Activated T-cell treated with anti-CD3 and anti-CD28 coated beads, Interleukin-2, amount 50 U/mL, for 1 hour (primary cell): Measurements from ENCODE around the gene RCVRN.
"Not testable (repeated sequence)": the region's sequence is repeated elsewhere in the genome, so short reads cannot be mapped to it uniquely, and the experiment has no call there.

Experiments used
- DNase-seq: peaks from one replicate; pipeline ENCODE4 v3.0.0-alpha.2; 2020

Gene RCVRN

DNA sequence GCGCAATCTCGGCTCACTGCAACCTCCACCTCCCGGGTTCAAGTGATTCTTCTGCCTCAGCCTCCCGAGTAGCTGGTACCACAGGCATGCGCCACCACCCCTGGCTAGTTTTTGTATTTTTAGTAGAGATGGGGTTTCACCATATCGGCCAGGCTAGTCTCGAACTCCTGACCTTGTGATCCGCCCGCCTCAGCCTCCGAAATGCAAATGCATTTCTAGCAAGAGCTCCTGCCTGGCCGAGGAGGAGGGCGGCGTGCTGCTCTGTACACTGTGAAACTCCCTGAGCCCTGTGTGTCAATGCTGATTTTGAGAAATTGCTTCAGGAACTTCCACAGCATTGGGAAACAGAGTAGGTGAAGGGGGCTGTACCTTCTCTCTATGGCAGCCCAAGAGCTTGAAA is 16.1 kb upstream of the RCVRN start:
- DNase-seq: not testable (repeated sequence)

- no peak for DNase-seq
These were observed 13.8 kb upstream of the RCVRN start for GRCh38 chr17:9918804-9919352.

DNA sequence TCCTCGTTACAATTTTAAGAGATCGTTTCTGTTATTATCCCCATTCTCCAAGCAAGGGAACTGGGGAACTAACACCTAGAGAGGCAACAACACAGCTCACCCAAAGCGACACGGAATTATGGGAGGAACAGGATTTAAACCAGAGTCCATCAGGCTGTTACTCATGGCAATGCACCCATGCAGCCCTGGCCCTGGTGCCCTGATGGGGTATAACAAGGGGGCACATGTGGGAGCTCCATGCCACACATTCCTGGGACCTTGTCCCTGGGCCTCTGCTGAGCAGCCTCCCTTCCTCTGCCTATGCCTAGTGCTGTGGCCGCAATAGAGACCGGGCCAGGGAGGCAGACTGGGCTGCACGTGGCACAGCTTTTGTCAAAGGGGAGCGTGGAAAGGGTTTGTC is 13.3 kb upstream of the RCVRN start:
- no peak for DNase-seq

GRCh38 chr17:9917801-9918200 is 12.7 kb upstream of the RCVRN start:
- DNase-seq: no peak

DNA sequence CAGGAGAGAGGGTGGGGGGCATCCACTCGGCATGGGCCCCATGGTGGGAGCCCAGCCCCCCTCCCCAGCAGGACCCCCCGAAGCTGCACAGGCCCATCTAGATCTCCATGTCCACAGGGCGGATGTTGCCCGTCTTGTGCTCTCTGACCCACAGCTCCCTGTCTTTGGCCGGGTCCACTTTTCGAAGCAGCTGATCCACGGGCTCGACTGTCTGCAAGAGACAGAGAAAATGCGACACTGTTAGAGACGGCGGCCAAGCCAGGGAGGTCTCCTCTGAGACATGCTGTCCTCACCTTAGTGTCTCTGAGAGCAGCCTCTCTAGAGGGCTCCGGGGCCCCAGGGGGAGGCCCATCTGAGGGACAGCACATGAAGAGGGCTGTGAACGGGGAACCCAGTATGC is 12.1 kb upstream of the RCVRN start:
- DNase-seq: no peak

DNA sequence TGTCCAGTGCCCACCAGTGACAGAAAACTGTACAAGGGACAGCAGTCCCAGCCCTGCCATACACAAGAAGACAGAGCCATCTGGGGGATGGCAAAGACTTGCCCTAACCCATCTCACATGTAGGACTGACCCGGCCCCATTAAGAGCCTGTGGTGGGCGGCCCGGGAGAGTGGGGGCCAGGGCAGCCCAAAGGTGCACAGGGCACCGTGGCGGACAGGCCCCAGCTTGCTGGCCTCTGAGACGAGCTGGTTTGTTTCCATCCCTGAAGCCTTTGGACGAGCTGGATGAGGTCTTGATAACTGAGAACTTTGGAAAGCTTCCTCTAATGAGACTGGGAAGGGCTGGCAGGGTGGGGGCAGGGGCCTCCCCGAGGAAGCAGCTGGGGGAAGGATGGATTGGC is 11.0 kb upstream of the RCVRN start:
- DNase-seq: no peak

GRCh38 chr17:9913476-9913875 is 8.4 kb upstream of the RCVRN start:
- no peak for DNase-seq

GRCh38 chr17:9912121-9913099 is 7.3 kb upstream of the RCVRN start:
- no peak for DNase-seq

DNA sequence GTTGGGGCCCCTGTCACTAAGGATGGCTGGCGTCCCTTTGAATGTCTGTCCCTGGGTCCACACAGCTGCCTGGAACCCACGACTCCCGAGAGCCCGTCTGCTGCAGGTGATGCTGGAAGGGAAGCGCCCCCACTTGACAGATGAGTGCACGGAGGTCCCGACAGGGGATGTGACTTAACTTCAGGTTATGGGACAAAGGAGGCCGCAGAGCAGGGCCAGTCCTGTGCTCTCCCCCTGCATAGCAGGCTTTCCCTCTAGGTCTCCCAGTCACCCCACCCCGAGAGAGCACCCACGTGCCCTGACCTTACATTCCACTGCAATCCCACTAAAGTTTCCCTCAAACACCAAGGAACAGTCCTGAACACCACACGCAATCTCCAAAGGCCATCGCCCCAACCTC is 6.0 kb upstream of the RCVRN start:
- DNase-seq: no peak

GRCh38 chr17:9908649-9909042 is 3.6 kb upstream of the RCVRN start:
- no peak for DNase-seq

- DNase-seq: no peak
These were observed 3.0 kb upstream of the RCVRN start for GRCh38 chr17:9907883-9908648.

GRCh38 chr17:9907131-9907530 is 2.1 kb upstream of the RCVRN start:
- DNase-seq: no peak

GRCh38 chr17:9906616-9907015 is 1.5 kb upstream of the RCVRN start:
- no peak for DNase-seq

- no peak for DNase-seq
These were observed 831 bp upstream of the RCVRN start for GRCh38 chr17:9905902-9906301.

DNA sequence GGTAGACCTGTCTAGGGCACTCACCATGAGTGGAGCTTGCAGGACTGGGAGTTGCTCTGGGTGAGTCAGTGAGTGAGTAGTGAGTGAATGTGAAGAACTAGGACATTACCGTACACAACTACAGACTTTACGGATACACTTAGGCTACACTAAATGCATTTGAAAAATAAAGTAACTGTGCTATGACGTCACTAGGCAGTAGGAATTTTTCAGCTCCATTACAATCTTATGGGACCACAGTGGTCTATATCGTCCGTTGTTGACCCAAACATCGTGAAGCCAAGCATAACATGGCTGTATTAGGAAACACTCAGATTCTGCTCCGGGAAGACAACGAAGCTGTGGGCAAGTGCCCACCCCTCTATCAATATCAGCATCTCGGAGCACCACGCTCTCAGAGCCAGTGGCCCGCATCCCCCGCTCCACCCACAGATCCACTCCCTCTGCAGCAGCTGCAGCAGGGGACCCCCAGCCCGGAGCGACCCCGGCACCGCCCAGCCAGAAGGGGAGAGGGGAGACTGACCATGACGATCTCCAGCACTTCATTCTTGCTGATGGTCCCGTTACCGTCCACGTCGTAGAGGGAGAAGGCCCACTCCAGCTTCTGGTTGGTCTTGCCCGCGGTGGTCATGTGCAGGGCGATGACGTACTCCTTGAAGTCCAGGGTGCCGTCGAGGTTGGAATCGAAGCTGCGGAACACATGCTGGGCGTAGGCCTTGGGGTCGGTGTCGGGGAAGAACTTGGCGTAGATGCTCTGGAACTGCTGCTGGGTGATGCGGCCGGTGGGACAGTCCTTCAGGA is 594 bp downstream of the RCVRN start:
- DNase-seq: no peak

DNA sequence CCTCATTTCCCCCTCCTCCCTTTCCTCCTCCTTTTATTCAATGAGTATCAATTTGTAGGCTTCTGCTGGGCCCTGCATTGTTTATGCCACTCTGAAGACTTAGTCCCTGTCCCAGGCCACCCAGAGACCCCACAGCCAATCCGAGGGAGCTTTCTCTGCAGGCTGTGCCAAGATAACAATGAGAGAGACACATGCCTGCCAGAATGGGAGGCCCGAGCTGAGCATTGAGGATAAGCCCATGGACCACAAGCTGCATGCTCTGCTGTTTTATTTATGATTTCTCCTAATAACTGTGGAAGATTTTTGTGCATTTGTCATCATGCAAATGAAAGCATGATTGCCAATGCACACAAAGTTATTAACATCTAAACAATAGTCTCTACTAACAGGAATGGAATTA is 3.0 kb downstream of the RCVRN start:
- no peak for DNase-seq

GRCh38 chr17:9900784-9901183 is 4.3 kb downstream of the RCVRN start:
- no peak for DNase-seq

- no peak for DNase-seq
These were observed 5.0 kb downstream of the RCVRN start for GRCh38 chr17:9900044-9900594.

GRCh38 chr17:9899280-9900043 is 5.6 kb downstream of the RCVRN start:
- DNase-seq: no peak

DNA sequence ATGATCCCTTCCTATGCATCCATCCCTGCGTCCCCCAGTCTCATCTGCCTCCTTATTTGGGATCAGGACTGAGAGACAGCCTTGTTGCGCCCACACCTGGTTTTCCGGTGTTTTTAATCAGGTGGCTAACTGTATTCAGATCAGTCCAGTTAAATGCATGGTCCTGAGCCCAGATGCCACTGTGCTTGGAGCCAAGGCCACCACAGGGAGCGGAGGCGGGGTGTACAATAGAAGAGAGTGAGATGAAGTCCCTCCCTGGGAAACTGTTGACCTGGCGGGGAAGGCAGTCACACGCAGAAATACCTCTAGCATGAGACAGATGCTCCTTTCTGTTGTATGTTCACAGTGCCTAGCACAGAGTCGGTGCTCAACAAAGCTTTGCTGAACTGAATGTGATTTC is 6.3 kb downstream of the RCVRN start:
- no peak for DNase-seq

DNA sequence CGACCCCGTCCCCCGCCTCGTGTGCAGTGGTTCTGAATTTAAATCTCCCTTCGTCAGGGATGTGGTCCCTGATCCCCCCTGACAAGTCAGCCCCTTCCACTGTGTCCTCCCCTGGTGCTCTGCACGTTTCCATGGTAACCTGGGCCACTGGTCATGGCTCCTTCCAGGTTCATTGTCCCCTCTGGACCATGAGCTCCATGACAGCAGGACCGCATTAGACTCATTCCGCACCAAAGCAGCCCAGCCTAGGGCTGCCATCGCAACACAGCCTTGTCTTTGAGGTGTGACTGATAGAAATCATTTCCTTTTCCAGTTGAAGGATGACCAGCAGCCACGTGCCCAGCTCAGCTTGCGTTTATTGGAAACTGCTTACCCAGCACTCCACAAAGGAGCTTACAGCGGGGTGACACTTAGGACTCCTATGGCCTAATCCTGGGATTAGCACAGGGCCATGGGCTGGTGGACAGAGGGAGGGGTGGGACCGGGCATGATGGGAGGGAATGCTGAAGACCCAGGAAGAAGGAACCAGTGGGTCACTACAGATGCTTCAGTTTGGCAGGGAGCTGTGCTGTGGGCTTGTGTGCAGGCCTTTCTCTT is 7.6 kb downstream of the RCVRN start:
- no peak for DNase-seq
